Activated naive CD4-positive, alpha-beta T cell treated with anti-CD3 and anti-CD28 coated beads, Interleukin-2, amount 50 U/mL, for 24 hours (primary cell): Measurements from ENCODE around the gene SIGLECL1.

ENCODE experiments used
- H3K27ac Mint-ChIP-seq: one replicate; pipeline ENCODE4 v1.8.0; 2021; ENCODE audit warnings: mild to moderate bottlenecking, mixed read lengths
- H3K27me3 Mint-ChIP-seq: one replicate; pipeline ENCODE4 v1.8.0; 2021; ENCODE audit warnings: mixed read lengths
- H3K36me3 Mint-ChIP-seq: one replicate; pipeline ENCODE4 v1.8.0; 2021; ENCODE audit warnings: mixed read lengths
- H3K4me1 Mint-ChIP-seq: one replicate; pipeline ENCODE4 v1.8.0; 2021; ENCODE audit warnings: mixed read lengths
- H3K4me3 Mint-ChIP-seq: one replicate; pipeline ENCODE4 v1.8.0; 2021; ENCODE audit warnings: mild to moderate bottlenecking, mixed read lengths
- H3K9me3 Mint-ChIP-seq: one replicate; pipeline ENCODE4 v1.8.0; 2021; ENCODE audit warnings: mixed read lengths

SIGLECL1 gene

DNA sequence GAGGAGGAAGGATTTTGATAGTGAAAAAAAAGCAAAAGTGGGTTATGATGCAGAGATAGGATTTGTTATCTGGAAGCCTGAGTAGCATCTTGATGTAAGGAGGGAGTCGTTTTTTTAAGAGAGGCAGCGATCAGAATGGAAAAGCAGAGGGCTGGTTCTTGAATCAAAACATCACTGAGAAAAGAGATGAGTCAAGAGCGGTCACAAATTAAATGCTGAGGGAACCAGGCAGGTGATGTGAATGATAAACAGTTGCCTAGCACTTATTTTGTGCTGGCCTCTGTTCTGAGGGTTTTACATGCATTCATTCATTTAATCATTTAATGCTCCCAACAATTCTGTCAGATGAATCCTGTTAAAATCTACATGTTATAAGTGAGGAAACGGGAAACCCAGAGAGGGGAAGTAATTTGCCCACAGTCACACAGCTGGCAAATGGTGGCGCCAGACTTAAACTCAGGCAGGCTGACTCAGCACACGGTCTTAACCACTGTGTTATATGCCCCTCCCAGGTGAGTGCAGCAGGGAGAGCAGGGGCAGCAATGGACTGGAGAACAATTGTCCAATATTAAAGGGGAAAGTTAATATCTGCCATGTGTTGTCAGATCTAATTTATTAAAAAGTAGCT, 21.4 kb downstream of the SIGLECL1 start:
- H3K27ac Mint-ChIP-seq, result no peak overlapping the region
- H3K9me3 Mint-ChIP-seq, result no peaks in the 10 kb centered on the region
- H3K4me3 Mint-ChIP-seq, result no peak overlapping the region
- no peaks in the 10 kb centered on the region for H3K4me1 Mint-ChIP-seq
- no peaks in the 10 kb centered on the region for H3K36me3 Mint-ChIP-seq
- H3K27me3 Mint-ChIP-seq, result peaks cover 2% of the 10 kb centered on the region

DNA sequence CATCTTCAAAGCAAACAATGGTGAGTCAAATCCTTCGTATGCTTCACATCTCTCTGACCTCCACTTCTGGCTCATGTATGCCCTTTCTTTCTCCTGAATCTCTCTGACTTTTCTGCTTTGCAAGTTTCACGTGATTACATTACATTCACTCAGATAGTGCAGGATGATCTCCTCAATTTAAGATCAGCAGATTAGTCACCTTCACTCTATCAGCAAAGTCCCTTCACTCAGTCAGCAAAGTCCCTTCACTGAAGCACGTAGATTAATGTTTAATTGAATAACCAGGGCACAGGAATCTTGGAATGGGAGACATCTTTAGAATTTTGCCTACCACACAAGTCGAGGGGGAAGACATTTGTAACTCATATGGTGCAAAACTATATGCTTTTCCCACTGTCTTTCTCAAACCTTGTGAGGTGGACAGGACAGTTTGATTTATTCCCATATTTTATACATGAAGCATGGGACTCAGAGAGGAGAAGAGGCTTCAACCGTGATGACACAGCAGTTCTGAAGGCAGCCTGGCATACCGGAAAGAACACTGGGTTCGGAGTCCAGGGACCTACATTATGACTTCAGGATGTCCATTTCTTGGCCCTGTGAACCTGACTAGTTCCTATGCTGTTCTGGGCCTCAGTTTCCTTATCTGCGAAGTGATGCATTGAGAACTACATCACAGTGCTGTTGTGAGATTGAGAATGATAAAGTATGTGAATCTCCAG, 23.3 kb downstream of the SIGLECL1 start:
- no peak overlapping the region for H3K27ac Mint-ChIP-seq
- H3K9me3 Mint-ChIP-seq, result no peaks in the 10 kb centered on the region
- H3K4me1 Mint-ChIP-seq, result no peaks in the 10 kb centered on the region
- H3K27me3 Mint-ChIP-seq, result peaks cover 7% of the 10 kb centered on the region
- H3K4me3 Mint-ChIP-seq, result no peak overlapping the region
- peaks cover 2% of the 10 kb centered on the region for H3K36me3 Mint-ChIP-seq

DNA sequence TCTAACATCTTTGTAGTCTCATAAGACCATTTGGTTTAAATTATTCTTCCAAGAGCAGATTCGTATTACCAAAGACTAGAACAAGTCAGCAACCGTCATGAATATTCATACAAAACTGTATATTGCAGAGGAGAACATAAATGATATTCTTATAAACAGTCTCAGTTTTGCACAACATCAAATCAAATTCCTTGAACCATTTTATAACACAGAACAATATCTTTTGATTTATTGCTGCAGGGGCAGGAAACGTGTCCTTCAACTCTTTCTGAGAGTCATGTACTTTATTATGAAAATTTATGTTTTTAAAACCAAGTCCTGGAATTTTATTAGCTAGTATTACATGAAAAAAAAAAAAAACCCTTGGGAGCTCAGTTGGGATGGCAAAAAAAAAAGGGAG, 26.2 kb downstream of the SIGLECL1 start:
- peaks cover 7% of the 10 kb centered on the region for H3K27me3 Mint-ChIP-seq
- no peaks in the 10 kb centered on the region for H3K4me1 Mint-ChIP-seq
- peaks cover 2% of the 10 kb centered on the region for H3K36me3 Mint-ChIP-seq
- no peak overlapping the region for H3K27ac Mint-ChIP-seq
- H3K9me3 Mint-ChIP-seq, result no peaks in the 10 kb centered on the region
- no peak overlapping the region for H3K4me3 Mint-ChIP-seq

DNA sequence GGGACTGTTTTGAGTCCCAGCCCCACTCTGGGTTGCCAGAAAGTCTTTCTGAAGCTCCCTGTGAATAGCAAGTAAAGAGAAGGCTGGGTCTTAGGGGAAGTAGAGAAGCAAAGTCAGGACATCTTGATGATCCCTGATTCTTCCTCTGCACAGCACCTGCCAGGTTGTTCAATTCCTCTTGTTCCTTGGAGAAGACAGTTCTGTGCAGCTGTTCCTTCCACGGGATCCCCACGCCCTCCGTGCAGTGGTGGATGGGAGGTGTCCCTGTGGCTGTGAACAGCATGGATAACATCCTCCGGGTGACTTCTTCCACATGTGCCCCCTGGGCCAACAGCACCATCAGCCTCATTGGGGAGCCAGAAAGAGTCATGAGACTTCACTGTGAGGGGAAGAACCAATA, 31.5 kb downstream of the SIGLECL1 start:
- H3K4me1 Mint-ChIP-seq, result no peaks in the 10 kb centered on the region
- H3K27me3 Mint-ChIP-seq, result peaks cover 9% of the 10 kb centered on the region
- no peak overlapping the region for H3K27ac Mint-ChIP-seq
- H3K4me3 Mint-ChIP-seq, result no peak overlapping the region
- peaks cover 2% of the 10 kb centered on the region for H3K36me3 Mint-ChIP-seq
- no peaks in the 10 kb centered on the region for H3K9me3 Mint-ChIP-seq

DNA sequence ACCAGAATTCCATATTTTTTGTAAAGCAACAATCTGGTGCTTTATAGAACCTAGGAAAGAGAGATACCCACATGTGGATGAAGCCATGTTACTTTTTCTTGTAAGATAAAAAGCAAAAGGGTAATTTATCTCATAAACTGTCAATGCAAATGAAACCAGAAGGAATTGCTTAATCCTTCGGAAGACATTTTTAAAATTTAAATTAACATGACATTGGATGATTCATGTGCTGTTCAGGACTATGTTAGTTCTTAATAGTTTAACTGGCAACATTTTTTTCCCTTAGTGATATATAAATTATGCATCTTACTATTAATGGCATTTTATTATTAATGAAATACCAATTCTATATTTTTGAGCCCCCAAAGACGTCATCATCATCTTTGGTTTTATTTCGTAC, 34.8 kb downstream of the SIGLECL1 start:
- Mint-ChIP-seq H3K4me3 (no peak overlapping the region), H3K27ac (no peak overlapping the region), H3K4me1 (no peaks in the 10 kb centered on the region), H3K36me3 (no peaks in the 10 kb centered on the region), H3K9me3 (no peaks in the 10 kb centered on the region), H3K27me3 (peaks cover 3% of the 10 kb centered on the region)

DNA sequence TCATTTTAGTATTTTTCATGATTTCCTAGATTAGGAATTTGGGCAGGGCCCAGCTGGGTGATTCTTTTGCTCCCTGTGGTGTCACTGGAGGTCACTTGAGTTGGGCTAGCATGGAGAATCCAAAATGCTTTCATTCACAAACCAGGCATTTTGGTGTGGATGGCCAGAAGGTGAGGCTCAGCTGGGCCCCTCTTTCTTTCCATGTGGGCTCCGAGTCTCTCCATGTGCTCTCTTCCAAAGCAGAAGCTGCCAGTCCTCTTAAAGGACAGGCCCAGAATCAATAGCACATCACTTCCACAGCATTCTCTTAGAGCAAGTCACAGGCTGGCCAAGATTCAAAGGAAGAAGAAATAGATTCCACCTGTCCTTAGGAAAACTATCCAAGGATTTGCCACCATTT, 38.8 kb downstream of the SIGLECL1 start:
- Mint-ChIP-seq H3K4me3 (no peak overlapping the region), H3K27ac (no peak overlapping the region), H3K4me1 (no peaks in the 10 kb centered on the region), H3K9me3 (no peaks in the 10 kb centered on the region), H3K27me3 (peaks cover 3% of the 10 kb centered on the region), H3K36me3 (no peaks in the 10 kb centered on the region)

DNA sequence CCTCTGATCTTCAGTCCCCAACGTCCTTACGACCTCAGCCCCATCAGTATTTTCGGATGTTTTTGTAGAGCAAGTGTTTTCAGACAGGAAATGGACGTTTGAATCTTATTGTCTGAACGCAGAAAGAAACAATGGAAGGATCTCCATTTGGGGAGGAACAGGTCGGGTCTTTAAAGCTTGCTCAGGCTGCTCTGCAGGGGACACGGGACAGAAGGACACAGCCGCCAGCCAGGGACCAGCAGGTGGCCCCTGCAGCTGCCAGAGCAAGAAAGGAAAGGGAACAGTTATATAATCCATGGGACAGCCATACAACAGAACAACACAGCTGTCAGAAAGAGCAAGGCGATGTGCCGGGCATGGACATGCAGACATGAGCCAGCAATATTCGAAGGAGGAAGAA, 42.1 kb downstream of the SIGLECL1 start:
- no peaks in the 10 kb centered on the region for H3K9me3 Mint-ChIP-seq
- peaks cover 1% of the 10 kb centered on the region for H3K27me3 Mint-ChIP-seq
- no peaks in the 10 kb centered on the region for H3K4me1 Mint-ChIP-seq
- no peak overlapping the region for H3K4me3 Mint-ChIP-seq
- H3K36me3 Mint-ChIP-seq, result no peaks in the 10 kb centered on the region
- no peak overlapping the region for H3K27ac Mint-ChIP-seq

DNA sequence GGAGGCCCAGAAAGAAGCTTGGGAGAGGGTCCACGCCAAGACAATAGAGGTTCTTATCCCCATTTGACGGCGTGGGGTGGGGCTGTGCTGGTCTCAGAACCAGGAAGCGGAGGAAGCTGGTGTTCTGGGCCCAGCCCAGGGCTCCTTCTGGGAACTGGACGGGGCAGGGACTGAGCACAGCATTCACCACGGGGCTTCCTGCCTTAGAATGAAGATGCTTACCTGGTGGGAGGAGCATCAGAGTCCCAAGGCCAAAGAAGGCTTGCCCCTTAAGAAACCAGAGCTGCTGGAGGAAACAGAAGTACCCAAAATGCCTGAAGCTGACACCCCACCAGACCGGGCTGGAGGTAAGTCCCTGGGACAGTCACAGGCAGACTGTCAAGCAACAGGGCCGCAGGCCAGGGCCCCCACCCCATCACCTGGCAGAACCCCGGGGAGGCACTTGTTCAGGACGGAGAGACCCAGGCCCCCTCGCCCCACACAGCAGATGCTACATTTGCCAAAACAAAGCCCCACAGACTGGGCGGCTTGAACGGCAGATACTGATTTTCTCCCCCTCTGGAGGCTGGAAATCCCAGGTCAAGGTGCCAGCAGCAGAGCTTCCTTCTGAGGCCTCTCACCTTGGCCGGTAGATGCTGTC, 42.8 kb downstream of the SIGLECL1 start:
- no peaks in the 10 kb centered on the region for H3K4me1 Mint-ChIP-seq
- H3K27ac Mint-ChIP-seq, result no peak overlapping the region
- H3K4me3 Mint-ChIP-seq, result no peak overlapping the region
- peaks cover 1% of the 10 kb centered on the region for H3K27me3 Mint-ChIP-seq
- no peaks in the 10 kb centered on the region for H3K36me3 Mint-ChIP-seq
- H3K9me3 Mint-ChIP-seq, result no peaks in the 10 kb centered on the region

DNA sequence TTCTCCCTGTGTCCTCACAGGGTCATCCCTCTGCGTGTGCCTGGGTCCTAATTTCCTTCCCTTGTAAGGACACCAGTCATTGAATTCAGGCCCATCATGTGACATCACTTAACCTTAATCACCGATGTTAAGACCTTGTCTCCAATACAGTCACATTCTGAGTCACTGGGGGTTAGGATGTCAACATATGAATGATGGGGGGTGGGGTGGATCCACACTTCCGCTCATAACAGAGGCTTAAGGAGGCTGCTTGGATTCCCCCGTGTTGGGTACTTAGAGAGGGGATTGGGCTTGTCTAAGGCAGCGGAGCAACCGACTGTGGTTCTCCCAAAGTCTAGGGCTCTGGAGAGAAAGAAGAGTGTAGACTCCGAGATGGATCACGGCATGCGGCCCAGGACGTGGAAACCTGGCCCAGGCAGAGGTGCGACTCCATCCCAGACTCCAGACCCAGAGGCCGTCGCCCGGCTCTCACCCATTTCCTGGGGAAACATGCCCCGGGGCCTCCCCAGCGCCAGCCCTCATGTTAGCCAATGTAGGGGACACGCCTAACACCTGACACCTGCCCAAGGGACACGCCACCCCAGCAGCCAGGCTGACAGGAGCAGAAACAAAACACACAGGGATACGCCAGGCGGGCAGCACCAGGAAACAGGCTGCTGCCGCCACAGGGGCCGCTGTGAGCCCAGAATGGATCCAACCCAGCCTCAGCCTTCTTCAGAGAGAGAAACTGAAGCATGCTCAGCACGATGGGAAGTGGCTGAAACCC, 43.5 kb downstream of the SIGLECL1 start:
- no peaks in the 10 kb centered on the region for H3K9me3 Mint-ChIP-seq
- H3K27me3 Mint-ChIP-seq, result peaks cover 3% of the 10 kb centered on the region
- H3K36me3 Mint-ChIP-seq, result no peaks in the 10 kb centered on the region
- H3K27ac Mint-ChIP-seq, result no peak overlapping the region
- H3K4me3 Mint-ChIP-seq, result no peak overlapping the region
- no peaks in the 10 kb centered on the region for H3K4me1 Mint-ChIP-seq

DNA sequence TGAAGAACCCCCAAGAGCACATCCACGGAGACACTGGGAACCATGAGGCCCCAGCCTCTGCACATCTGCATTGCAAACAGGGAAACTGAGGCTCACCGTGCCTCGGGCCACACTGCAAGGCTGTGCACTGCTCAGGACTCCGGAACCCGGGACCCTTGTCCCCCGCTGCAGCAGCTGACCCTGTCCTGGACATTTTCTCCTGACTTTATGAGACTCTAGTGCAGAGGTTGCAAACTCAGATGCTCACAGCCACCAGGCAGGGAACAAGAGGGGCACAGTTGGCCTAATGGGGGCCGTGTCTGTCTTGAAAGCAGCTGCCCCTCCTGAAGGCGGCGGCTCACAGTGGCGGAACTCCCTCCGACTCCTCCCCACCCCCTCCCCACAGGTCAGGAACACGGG, 44.1 kb downstream of the SIGLECL1 start:
- Mint-ChIP-seq H3K4me1 (no peaks in the 10 kb centered on the region), H3K27ac (no peak overlapping the region), H3K4me3 (no peak overlapping the region), H3K9me3 (no peaks in the 10 kb centered on the region), H3K36me3 (no peaks in the 10 kb centered on the region), H3K27me3 (peaks cover 3% of the 10 kb centered on the region)

DNA sequence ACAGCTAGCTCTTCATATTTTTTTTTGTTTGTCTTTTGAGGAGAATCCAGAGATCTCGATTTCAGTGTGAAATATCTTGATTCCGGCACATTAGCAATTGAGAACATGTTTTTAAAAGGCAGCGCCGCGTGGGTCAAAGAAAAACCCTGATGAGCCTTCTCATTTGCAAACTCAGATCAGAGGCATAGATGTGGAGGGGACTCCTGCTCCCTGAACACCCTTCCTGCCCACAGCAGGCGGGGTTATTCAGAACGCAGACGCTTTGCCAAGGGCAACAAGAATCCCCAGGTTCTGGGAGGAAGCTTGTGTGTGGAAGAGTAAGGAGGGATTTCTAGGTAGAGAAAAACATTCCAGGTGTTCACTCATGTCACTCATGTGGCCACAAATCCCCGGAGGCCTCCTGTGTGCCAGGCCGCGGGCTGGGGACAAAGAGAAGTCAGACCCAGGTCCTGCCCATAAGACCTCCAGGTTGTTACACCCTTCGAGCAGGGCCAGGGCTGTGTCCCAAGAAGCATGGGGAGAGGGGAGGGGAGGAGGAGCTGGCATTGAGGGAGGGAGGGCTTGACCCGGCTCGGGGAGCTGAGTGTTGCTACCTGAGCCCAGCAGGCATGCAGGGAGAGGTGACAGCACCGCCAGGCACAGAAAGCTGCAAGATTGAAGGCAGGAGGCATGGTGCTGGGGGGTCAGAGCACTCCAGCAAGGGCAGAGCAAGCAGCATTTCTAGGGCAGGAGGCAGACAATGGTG, 44.7 kb downstream of the SIGLECL1 start:
- H3K4me3 Mint-ChIP-seq, result no peak overlapping the region
- H3K4me1 Mint-ChIP-seq, result no peaks in the 10 kb centered on the region

DNA sequence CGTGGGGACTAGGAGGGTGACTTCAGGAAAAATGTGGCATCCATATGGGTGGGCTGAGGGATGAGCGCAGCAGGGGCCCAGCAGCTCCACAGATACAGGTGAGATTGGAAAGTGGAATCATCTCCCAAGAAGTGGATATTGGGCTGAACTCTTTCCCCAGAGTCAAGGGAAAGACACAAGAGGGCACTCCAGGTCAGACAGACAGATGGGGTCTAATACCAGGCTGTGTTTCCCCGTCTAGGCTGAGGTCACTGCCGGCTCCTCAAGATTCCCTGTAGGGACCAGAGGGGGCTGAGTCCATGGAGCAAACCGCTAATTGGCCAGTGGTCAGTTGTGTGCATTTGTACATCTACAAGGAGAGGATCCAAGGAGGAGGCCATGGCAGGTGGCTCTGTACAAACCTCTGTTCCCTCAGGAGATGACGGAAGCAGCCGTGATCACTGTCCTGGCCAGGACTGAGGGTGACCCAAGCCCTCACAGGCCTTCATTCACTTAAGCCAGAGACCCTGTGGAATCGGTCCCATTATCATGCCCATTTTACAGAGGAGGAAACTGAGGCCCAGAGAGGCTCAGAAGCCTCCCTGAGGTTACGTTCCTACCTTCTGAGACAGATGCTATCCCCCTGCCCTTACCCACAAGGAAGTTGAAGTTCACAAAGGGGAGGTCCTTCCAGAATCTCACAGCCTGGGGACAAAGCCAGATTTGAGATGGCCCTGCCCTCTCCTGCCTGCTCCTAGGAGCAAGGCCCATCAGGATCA, 45.6 kb downstream of the SIGLECL1 start:
- Mint-ChIP-seq H3K4me3 (no peak overlapping the region), H3K27ac (no peak overlapping the region), H3K27me3 (peaks cover 3% of the 10 kb centered on the region), H3K4me1 (no peaks in the 10 kb centered on the region), H3K36me3 (no peaks in the 10 kb centered on the region), H3K9me3 (no peaks in the 10 kb centered on the region)

More for the DNA sequence above, 44.7 kb downstream of the SIGLECL1 start:
- Mint-ChIP-seq H3K36me3 (no peaks in the 10 kb centered on the region), H3K9me3 (no peaks in the 10 kb centered on the region), H3K27me3 (peaks cover 3% of the 10 kb centered on the region), H3K27ac (no peak overlapping the region)

DNA sequence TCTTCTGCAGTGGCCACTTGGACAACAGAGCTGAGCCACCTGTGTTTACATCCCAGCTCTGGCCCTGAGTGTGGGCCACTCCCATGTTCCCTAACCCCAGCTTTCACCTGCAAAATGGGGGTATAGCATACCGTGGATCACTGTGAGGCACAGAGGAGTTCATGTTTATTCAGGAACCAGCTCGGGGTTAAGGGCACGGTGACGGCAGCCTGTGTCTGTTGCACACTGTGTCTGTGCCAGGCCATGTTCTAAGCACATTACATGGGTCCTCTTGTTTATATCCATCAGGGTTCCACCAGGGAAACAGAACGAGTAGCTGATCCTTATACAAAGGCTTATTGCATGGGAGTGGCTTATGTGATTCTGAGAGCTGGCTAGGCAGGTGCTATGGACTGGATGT, 46.5 kb downstream of the SIGLECL1 start:
- H3K4me3 Mint-ChIP-seq, result no peak overlapping the region
- no peaks in the 10 kb centered on the region for H3K36me3 Mint-ChIP-seq
- H3K27ac Mint-ChIP-seq, result no peak overlapping the region
- H3K9me3 Mint-ChIP-seq, result no peaks in the 10 kb centered on the region
- no peaks in the 10 kb centered on the region for H3K4me1 Mint-ChIP-seq
- peaks cover 4% of the 10 kb centered on the region for H3K27me3 Mint-ChIP-seq

DNA sequence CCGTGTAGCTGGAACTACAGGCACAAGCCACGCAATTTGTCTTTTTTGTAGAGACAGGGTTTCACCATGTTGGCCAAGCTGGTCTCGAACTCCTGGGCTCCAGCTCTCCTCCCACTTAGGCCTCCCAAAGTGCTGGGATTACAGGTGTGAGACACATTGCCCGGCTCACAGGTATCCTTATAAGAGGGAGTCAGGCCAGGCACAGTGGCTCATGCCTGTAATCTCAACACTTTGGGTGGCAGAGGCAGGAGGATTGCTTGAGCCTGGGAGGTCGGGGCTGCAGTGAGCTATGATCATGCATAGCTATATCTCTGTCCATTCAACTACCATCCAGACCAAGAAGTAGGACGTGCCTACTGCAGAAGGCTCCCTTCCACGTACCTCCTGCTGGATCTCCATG, 50.4 kb downstream of the SIGLECL1 start:
- Mint-ChIP-seq H3K27ac (no peak overlapping the region), H3K27me3 (peaks cover 14% of the 10 kb centered on the region), H3K9me3 (peaks cover 9% of the 10 kb centered on the region), H3K36me3 (no peaks in the 10 kb centered on the region), H3K4me1 (no peaks in the 10 kb centered on the region), H3K4me3 (no peak overlapping the region)

DNA sequence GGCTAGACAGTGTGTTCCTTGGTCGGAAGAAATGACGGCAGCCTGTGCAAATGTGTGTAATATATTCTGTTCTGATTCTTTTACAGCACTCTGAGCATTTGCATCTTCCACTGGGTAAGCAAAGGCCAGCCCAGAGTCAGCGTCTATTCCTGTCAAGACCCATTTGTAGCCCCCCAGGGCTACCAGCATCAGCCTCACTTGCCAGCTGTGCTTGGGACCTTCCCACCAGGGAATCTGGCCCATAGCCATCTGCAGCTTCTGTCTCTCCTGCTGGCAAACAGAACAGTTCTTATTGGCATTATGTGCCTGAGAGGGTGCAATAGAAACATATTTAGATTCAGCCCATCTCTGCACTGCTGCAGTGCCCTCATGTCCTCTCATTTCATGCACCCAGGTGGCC, 54.6 kb downstream of the SIGLECL1 start:
- Mint-ChIP-seq H3K4me1 (no peaks in the 10 kb centered on the region), H3K9me3 (peaks cover 21% of the 10 kb centered on the region), H3K27ac (no peak overlapping the region), H3K4me3 (no peak overlapping the region), H3K36me3 (peaks cover 3% of the 10 kb centered on the region), H3K27me3 (peaks cover 42% of the 10 kb centered on the region)
